Ishikawa (cell line): Measurements from ENCODE around the gene KCTD5.
A peak's percentile ranks its signal among the peaks of the same experiment; 100 is the strongest.

ENCODE experiments used
- CEBPB ChIP-seq: IDR thresholded peaks from 2 replicates; pipeline ENCODE4 v1.6.1; 2012
- CREB1 ChIP-seq: IDR thresholded peaks from 2 replicates; pipeline ENCODE4 v1.6.1; 2012; ENCODE audit warnings: low read depth
- EGR1 ChIP-seq: IDR thresholded peaks from 2 replicates; pipeline ENCODE4 v1.6.1; 2012
- EP300 ChIP-seq: IDR thresholded peaks from 2 replicates; pipeline ENCODE4 v1.6.1; 2012; ENCODE audit warnings: borderline replicate concordance
- FOXM1 ChIP-seq: IDR thresholded peaks from 2 replicates; pipeline ENCODE4 v1.6.1; 2012; ENCODE audit warnings: low read depth, borderline replicate concordance
- MAX ChIP-seq: IDR thresholded peaks from 2 replicates; pipeline ENCODE4 v1.6.1; 2012
- NFIC ChIP-seq: IDR thresholded peaks from 2 replicates; pipeline ENCODE4 v1.6.1; 2012
- RAD21 ChIP-seq: IDR thresholded peaks from 2 replicates; pipeline ENCODE4 v1.6.1; 2012; ENCODE audit warnings: low read depth
- REST ChIP-seq: IDR thresholded peaks from 2 replicates; pipeline ENCODE4 v1.6.1; 2012; ENCODE audit warnings: low read depth, mild to moderate bottlenecking
- TAF1 ChIP-seq: IDR thresholded peaks from 2 replicates; pipeline ENCODE4 v1.6.1; 2012; ENCODE audit warnings: low read depth, mild to moderate bottlenecking
- TCF12 ChIP-seq: IDR thresholded peaks from 2 replicates; pipeline ENCODE4 v1.6.1; 2012; ENCODE audit warnings: low read depth
- TEAD4 ChIP-seq: IDR thresholded peaks from 2 replicates; pipeline ENCODE4 v1.6.1; 2012
- USF1 ChIP-seq: IDR thresholded peaks from 2 replicates; pipeline ENCODE4 v1.6.1; 2012
- YY1 ChIP-seq: IDR thresholded peaks from 2 replicates; pipeline ENCODE4 v1.6.1; 2012; ENCODE audit warnings: low read depth
- ZBTB7A ChIP-seq: IDR thresholded peaks from 2 replicates; pipeline ENCODE4 v1.6.1; 2012; ENCODE audit warnings: low read depth

Gene KCTD5

GRCh38 chr16:2682209-2683021 lies at the start of gene KCTD5:
TSS of gene KCTD5 (plus strand) at chr16:2682523. CDS start at chr16:2682549, 26 bp downstream.
- TF ChIP-seq USF1: peak; percentile 94
- peak; percentile 95 for TF ChIP-seq MAX
- peak; percentile 98 for TF ChIP-seq TAF1
- no peak for TF ChIP-seq EP300
- TF ChIP-seq TCF12: peak; percentile 67
- peak; percentile 52; the same call in 1 of the 2 replicates for TF ChIP-seq EGR1
- no peak for TF ChIP-seq NFIC
- TF ChIP-seq YY1: peak; percentile 93
- TF ChIP-seq CREB1: peak; percentile 73
- no peak for TF ChIP-seq ZBTB7A

GRCh38 chr16:2639071-2639721 lies 43.1 kb upstream of the KCTD5 start:
- peak; percentile 24; the same call in 1 of the 2 replicates for TF ChIP-seq RAD21

GRCh38 chr16:2656985-2657384 lies 25.3 kb upstream of the KCTD5 start:
- TF ChIP-seq ZBTB7A: no peak
- no peak for TF ChIP-seq YY1
- no peak for TF ChIP-seq FOXM1
- no peak for TF ChIP-seq EP300
- TF ChIP-seq TCF12: no peak
- TF ChIP-seq USF1: no peak
- TF ChIP-seq CEBPB: no peak
- no peak for TF ChIP-seq RAD21
- TF ChIP-seq NFIC: no peak
- TF ChIP-seq TEAD4: no peak
- no peak for TF ChIP-seq MAX
- no peak for TF ChIP-seq EGR1
- TF ChIP-seq REST: no peak
- TF ChIP-seq CREB1: no peak
- TF ChIP-seq TAF1: no peak

- peak; percentile 36 for TF ChIP-seq RAD21
Observed at GRCh38 chr16:2660755-2661373, 21.5 kb upstream of the KCTD5 start.

GRCh38 chr16:2663553-2664546 lies 18.5 kb upstream of the KCTD5 start:
- no peak for TF ChIP-seq REST
- TF ChIP-seq RAD21: no peak
- no peak for TF ChIP-seq CREB1
- no peak for TF ChIP-seq FOXM1
- no peak for TF ChIP-seq USF1
- TF ChIP-seq TAF1: no peak
- TF ChIP-seq TEAD4: no peak
- no peak for TF ChIP-seq TCF12
- no peak for TF ChIP-seq NFIC
- no peak for TF ChIP-seq MAX
- no peak for TF ChIP-seq ZBTB7A
- no peak for TF ChIP-seq CEBPB
